ENCODE data around the gene PLD1. TPM values are rescaled to one million over a fixed set of nuclear protein-coding genes. Genes with fewer than 3 reads are reported as not detected.

PLD1 gene
- total and polyA plus RNA-seq, 4 donors, result 3.1 to 31.1 (median 12.2) TPM

DNA sequence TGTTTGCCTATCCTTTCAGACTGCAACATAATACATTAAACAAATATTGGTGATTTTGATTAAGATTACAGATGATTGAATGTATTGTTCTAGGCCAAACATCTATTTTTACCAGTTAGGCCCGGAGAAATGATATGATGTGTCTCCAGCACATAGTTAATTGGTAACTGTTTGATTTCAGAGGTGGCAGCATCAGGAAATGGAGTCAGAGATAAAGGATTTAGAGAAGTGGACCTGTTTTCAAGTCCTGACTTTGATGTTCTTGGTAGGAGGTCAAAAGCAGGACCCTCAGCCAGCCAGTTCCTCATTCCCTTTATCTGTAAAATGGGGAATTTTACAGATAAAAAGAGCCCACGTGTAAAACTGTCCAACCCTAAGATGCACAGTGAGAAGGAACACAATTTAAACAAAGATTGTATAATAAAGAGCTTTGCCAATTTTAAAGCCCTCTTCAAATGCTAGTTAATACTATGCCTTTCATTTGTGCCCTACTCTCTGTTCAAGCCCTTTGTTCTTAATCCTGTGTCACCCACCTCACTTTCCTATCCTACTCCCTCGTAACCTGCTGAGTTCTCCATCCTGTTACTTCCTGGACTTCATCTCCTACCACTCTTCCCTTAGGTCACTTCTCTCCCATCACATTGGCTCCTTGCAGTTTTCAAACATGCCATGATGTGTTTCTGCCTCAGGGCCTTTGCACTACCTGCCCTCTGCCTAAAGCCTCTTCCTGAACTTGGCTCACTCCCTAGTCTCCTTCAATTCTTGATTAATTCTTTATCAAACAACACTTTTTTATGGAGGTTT is 35.4 kb upstream of the PLD1 start:
- no peaks in the 10 kb centered on the region for H3K27me3 ChIP-seq (ENCODE audit: control insufficient read depth in 3 of 3, insufficient read depth in 3 of 3, low read length in 2 of 3)

DNA sequence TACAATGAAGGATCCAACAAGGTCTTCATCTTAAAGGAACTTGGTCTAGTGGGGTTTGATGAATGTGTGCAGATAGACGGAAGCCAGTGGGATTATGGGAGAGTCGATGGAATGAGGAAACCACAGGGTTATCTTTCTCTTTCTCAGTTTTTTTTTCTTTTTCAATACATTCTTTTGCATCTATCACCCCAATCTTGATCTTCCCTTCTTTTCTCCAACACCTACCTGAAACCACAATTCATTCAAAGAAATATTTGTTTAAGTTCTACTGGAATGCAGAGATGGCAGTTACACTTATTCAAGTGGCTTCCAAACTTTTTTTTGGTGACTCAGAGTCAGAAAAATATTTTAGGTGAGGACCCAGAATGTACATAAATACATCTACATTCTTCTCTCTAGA is 34.6 kb upstream of the PLD1 start:
- no peaks in the 10 kb centered on the region for H3K36me3 ChIP-seq (ENCODE audit: control insufficient read depth in 4 of 4, insufficient read depth in 4 of 4, low read length in 4 of 4)
- H3K9me3 ChIP-seq (ENCODE audit: control insufficient read depth in 4 of 4, insufficient read depth in 3 of 4, low read length in 3 of 4), result no peaks in the 10 kb centered on the region
- H3K9ac ChIP-seq (ENCODE audit: insufficient read depth in 1 of 2, low read length in 2 of 2), result no peak overlapping the region
- H3K27me3 ChIP-seq (ENCODE audit: control insufficient read depth in 3 of 3, insufficient read depth in 3 of 3, low read length in 2 of 3), result no peaks in the 10 kb centered on the region
- DNase-seq (no peak), ATAC-seq (ENCODE audit: insufficient read depth, low FRiP score) (no peak)
- H3K27ac ChIP-seq (ENCODE audit: low read depth in 1 of 2, low read length in 1 of 2), result no peak overlapping the region
- no peak overlapping the region for H3K4me3 ChIP-seq
- peaks cover 0 to 7% (median 3%) of the 10 kb centered on the region in 5 donors for H3K4me1 ChIP-seq (ENCODE audit: control insufficient read depth in 5 of 5, insufficient read depth in 5 of 5, low read length in 5 of 5)
- TF ChIP-seq CTCF (IDR thresholded peaks at IDR 0.05; ENCODE audit: control extremely low read depth, extremely low read depth), result no peak
- 85 to 87% methylated on average over 2 of the region's 2 CpGs for WGBS, 2 donors

More for the DNA sequence above, 35.4 kb upstream of the PLD1 start:
- WGBS, 2 donors, result 68 to 79% methylated on average over 3 of the region's 3 CpGs
- no peak for ATAC-seq (ENCODE audit: insufficient read depth, low FRiP score)
- Histone ChIP-seq H3K4me3 (no peak overlapping the region), H3K4me1 (ENCODE audit: control insufficient read depth in 5 of 5, insufficient read depth in 5 of 5, low read length in 5 of 5) (peaks cover 0 to 7% (median 6%) of the 10 kb centered on the region in 5 donors), H3K36me3 (ENCODE audit: control insufficient read depth in 4 of 4, insufficient read depth in 4 of 4, low read length in 4 of 4) (no peaks in the 10 kb centered on the region), H3K9ac (ENCODE audit: insufficient read depth in 1 of 2, low read length in 2 of 2) (no peak overlapping the region), H3K9me3 (ENCODE audit: control insufficient read depth in 4 of 4, insufficient read depth in 3 of 4, low read length in 3 of 4) (no peaks in the 10 kb centered on the region), H3K27ac (ENCODE audit: low read depth in 1 of 2, low read length in 1 of 2) (no peak overlapping the region)
- no peak for TF ChIP-seq CTCF (IDR thresholded peaks at IDR 0.05; ENCODE audit: control extremely low read depth, extremely low read depth)
- DNase-seq, result no peak

DNA sequence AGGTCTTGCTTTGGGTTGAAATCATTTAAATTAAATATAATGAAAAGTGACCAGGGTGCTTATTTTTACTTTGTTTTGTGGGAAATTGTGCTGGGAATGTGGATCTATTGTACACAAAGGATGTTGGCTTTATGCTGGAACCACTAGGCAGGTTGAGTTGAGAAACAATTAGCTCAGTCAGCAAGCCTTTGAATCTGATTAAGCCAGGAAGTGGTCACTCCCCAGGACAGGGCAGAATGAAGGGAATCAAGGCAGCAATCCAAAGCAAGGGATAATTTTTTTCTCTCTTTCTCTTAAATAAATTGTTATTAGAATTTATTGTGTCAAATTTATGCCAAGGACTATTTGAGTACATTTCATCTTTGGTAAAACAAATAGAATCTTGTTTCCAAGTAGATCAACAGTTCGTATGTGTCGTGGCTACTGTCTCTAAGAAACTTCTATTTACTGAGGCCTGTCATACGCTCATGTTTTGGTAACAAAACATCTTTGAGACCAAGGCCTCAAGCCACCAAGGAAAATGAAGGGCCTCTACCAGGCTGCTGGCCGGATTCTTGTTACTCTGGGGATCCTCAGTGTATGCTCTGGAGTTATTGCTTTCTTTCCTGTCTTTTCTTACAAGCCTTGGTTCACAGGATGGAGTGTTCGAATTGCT is 32.7 kb upstream of the PLD1 start, which contains the start of gene TMEM212:
TMEM212 (plus strand) TSS at position 486 of the 655 bp plus-strand sequence; CDS start at position 521, 35 bp downstream.
- H3K27ac ChIP-seq (ENCODE audit: low read depth in 1 of 2, low read length in 1 of 2), result peak within 1 kb of the TSS in 1 of 2 donors; percentile 47
- peaks cover 0 to 7% (median 4%) of the 10 kb centered on the region in 5 donors for H3K4me1 ChIP-seq (ENCODE audit: control insufficient read depth in 5 of 5, insufficient read depth in 5 of 5, low read length in 5 of 5)
- WGBS, 2 donors, result 53 to 70% methylated on average over 5 of the region's 5 CpGs

More for the DNA sequence above, 32.7 kb upstream of the PLD1 start, which contains the start of gene TMEM212:
- DNase-seq (no peak), ATAC-seq (ENCODE audit: insufficient read depth, low FRiP score) (no peak)
- Histone ChIP-seq H3K9me3 (ENCODE audit: control insufficient read depth in 4 of 4, insufficient read depth in 3 of 4, low read length in 3 of 4) (no peaks in the 10 kb centered on the region), H3K27me3 (ENCODE audit: control insufficient read depth in 3 of 3, insufficient read depth in 3 of 3, low read length in 2 of 3) (no peaks in the 10 kb centered on the region), H3K36me3 (ENCODE audit: control insufficient read depth in 4 of 4, insufficient read depth in 4 of 4, low read length in 4 of 4) (no peaks in the 10 kb centered on the region), H3K9ac (ENCODE audit: insufficient read depth in 1 of 2, low read length in 2 of 2) (no peak within 1 kb of the TSS), H3K4me3 (no peak within 1 kb of the TSS)
- TF ChIP-seq CTCF (IDR thresholded peaks at IDR 0.05; ENCODE audit: control extremely low read depth, extremely low read depth), result no peak
